NCI-H1436 (cell line): Measurements from ENCODE around the gene GULP1.
"Not testable (repeated sequence)": the region's sequence is repeated elsewhere in the genome, so short reads cannot be mapped to it uniquely, and the experiment has no call there.

ENCODE experiments used
- DNase-seq: peaks from one replicate; lab custom pipeline; 2025; lab: John Stamatoyannopoulos, UW

The GULP1 gene

DNA sequence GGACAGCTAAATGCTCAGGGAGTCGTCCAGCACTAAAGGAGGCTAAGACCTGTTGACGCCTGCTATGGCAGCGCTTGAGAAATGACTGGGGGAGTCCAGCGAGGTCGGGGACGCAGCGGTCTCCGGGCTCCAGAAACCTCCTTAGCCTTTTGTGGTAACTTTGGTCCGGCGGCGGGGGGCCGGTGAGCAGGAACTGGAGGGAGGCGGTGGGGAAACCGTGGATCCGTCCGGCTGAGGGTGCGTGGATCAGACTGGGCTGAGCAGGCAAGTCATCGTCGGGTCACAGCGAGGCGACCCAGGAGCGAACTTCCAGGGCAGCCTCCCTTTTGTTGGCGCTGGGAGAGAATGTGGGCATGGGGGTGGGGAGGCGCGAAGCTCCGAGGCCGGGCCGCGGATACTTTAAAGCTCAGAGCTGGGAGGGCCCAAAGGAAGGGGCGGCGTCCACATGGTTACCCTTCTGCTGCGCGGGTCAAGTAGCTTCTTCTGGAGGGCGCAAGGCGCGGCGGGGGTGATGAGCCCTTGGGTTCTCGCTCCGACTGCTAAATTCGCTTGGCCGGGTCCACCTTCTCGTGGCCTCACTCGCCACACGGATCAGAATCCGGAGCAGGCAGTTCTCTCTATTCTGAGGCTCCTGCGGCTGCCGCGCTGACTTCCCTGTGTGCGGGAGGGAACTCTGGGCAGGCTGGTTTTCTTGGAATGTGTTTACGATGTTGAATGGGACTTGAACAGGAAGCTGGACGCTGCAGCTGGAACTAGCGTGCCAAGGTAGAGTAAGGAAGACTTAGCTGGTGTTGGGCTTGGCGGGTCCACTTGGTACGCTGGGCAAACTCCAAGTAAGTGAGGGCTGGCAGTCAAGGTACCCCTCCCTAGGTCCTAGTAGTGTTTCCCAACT is 920 bp downstream of the GULP1 start:
- DNase-seq: no peak

DNA sequence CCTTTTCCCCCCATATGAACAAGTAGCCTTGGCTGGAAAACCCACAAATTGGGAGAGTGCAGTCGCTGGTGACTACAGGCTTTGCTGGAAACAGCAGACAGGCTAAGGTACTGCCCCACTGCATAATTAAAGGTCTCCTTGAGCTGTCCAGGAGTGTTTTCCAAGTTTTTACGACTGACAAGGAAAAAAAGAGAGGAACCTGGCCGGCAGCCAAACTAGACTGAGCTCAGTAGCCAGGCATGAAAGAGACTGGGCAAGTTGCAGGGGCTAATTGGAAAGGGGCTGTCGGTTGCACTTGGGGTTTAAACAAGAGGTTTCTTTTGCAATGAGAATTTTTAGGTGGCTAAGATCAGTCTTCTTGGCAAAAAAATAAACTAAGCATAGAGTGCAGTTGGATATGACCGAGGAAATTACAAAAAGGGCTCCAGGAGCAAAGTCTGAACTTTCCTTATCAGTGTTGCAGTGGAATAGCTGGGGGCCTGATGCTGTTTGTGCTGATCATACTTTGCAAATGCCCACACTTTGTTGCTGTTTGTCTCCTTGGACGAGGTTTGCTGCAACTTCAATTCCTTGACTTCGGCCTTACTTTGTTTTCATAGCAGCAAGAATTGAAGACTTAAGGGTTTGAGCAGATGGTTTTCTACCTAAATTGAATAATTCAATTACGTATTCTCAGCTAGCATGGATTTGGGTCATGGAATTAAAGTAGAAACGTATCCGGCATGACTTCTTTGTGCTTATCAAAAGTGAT is 2.1 kb downstream of the GULP1 start:
- no peak for DNase-seq

- no peak for DNase-seq
Observed at GRCh38 chr2:188294352-188294926, 2.8 kb downstream of the GULP1 start.

GRCh38 chr2:188295067-188295685 is 3.5 kb downstream of the GULP1 start:
- DNase-seq: no peak

DNA sequence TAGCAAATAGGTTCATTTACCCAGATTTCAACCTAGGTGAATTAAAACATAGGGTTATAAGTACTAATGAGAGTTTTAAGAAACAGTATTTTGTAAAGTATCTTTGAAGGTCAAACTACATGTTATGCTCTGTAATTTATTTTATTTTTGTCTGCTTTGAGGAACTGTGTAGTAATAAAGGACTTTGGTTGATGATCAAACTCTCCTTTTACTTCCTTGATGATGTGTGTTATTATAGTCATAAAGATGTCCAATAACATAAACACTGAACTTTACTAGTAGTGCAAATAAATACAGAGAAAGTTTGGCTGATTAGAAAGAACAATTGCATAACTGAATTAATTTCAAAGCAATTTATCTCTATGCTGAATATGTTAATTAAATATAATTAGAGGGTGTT is 6.3 kb downstream of the GULP1 start:
- DNase-seq: no peak

GRCh38 chr2:188298937-188299371 is 7.3 kb downstream of the GULP1 start:
- not testable (repeated sequence) for DNase-seq

DNA sequence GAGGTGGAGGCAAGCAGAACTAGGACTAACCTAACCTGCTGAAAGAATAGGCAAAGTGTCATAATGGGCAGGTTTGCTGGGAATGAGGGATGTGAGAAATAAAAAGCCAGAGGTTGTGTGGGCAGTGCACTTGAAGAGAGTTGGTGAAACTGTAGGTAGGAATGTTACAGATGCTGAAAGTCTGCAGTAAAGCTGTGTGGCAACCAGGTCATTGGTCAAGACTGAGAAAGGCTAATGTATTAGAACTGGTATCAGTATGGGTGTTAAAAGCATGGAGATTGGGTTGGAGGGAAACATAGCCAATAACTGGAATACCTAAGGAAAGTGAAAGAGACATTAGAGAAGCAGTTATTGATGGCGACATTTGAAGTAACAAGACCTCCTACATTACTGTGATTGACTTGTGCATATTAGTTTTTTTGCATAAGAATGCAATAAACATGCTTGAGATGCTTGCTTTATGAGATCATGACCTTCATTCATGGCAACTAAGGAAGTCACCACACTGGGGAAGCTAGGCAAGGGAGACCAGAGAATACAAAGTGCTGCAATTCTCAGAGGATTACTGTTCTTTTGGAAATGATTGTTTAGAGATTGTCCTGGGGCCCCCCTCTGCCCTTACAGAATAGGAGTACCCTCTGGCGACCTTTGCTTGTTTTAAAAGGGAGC is 11.8 kb downstream of the GULP1 start:
- DNase-seq: no peak

DNA sequence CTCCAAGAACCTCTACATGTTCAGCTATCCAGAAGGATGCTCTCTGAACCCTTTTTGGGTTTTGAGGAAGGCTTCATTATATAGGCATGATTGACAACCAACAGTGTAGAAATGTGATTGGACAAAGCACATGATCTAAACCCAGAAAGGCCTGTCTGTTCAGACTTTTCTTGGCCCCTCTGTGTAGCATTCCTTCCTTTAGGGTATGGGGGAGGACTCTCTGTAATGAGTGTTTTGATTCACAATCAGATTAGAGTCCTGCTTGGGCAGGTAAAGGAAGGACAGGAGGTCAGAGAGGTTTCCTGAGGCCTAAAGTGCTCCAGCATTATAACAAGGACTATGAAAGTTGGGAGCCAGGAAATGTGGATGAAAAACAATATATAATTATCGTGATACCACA is 13.6 kb downstream of the GULP1 start:
- DNase-seq: no peak

GRCh38 chr2:188306271-188306670 is 14.6 kb downstream of the GULP1 start:
- DNase-seq: no peak

GRCh38 chr2:188307850-188308283 is 16.2 kb downstream of the GULP1 start:
- DNase-seq: no peak

DNA sequence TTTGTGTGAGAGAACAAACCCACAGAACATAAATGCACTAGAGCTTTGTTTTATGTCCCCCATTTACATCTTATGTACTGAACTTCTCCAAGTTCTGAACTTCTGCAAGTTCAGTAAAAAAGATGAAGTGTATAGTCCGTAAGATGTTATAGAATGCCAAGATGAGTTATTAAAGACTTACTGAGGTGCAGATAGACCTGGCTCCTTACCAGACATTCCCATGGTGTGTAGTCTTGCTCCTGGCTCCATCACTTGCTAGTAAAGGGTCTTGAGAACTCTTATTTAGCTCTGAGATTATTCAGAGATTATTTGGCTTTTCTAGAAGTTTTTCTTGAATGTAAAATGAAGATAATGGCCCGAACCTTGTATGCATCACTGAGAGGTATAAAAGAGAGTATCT is 16.8 kb downstream of the GULP1 start:
- no peak for DNase-seq

DNA sequence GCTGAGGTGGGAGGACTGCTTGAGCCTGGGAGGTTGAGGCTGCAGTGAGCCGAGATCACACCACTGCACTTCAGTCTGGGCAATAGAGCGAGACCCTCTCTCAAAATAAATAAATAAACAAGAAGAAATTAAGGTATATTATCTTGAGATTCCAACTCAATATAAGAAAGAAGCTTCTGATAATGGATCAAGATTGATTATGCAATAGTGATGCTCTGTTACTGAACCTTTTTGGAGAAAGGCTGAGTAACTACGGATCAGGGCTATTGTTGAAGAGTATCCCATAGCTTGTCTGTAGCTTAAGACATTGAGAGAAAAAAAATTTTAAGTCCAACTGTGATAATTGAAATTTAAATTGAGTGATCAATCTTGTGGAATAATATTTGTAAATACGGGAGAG is 17.7 kb downstream of the GULP1 start:
- DNase-seq: no peak

DNA sequence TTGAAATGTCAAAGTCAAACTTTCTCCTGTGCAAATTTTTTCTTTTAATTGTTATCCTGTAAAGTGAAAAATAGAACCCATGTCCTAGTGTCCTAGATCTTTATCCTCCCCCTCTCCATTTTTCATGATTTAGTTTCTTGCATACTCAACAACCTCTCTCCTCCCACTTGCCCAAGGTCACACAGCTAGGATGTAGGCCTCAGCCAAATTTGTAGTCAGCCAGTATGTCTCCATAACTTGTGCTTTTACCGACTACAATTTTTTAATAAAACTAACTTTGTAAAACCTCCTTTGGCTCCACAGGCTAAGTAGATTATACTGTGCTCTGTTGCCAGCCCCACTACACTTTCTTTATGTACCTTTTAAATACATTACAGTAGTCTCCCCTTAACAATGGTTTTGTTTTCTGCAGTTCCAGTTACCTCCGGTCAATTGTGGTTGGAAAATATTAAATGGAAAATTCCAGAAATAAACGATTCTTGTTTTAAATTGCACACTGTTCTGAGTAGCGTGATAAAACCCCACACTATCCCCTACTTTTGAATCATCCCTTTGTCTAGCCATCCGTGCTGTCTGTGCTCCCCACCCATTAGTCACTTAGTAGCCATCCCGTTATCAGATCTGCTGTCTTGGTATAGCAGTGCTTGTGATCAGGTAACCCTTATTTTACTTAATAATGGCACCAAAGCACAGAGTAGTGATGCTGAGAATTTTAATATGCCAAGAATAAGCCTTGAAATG is 22.8 kb downstream of the GULP1 start:
- DNase-seq: no peak

DNA sequence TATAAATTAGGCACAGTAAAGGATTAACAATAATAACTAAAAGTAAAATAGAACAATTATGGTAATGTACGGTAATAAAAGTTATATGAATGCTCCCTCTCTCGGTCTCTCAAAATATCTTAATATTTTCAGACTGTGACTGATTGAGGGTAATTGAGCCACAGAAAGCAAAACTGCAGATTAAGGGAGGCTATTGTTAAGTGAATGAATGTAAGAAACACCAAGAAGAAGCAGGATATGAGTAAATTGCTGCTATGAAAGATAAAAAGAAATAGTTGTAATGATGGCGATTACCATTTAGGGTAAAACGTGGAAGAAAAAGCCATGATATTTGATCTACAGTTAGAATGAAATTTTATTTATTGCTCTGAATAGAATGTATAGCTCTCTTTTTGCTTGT is 24.1 kb downstream of the GULP1 start:
- DNase-seq: no peak

GRCh38 chr2:188316342-188316741 is 24.7 kb downstream of the GULP1 start:
- no peak for DNase-seq

DNA sequence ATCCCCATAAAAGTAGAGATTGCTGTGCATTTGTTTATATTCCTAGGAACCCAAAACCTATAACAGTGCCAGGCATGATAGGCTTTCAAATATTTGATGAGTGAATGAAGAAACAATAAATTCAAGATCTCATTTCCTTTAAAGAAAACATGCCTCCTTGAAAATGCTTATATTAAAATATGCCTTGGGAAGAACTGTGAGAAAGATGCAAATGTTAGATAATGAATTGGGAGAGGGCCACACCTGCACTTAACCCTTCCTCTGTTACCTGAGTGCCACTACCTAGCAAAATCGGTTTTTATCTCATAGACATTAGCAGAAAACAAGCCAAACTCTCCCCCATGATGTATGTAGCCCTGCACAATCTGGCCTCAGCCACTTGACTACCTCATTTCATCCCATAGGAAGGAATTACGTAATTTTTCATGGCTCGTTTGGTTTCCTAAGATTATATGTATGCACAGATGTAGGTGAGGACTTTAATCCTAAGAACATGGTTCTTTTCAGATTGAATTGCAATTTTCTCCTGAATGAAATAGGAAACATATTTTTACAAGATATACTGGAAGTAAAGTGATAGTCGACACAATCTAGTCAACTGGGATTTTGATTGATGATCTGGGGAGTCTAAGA is 25.2 kb downstream of the GULP1 start:
- DNase-seq: no peak

DNA sequence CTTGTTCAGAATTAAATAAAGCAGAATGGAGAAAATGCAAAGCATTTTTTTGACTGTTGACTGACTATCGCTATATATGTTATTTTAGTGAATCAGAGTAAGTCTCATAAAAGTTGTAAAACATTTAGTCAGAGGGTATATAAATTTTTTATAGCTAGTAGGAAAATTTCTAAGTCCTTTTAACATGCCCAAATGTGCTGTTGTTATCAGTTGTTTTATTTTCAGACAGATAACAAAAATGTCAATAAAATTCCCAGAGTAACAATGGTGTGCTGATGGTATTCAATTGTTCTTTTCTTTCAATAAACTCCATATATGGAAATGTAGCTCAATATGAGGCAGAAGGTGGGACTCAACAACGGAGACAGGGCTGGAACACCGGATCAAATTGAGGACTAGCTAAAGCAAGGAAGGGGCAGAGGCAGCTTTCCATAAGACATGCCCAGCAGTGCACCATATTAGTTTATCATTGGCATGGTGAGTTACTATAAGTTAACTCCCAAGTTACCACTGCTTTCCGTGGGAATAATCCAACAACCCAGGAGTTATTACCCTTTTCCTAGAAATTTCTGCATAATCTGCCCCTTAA is 26.6 kb downstream of the GULP1 start:
- no peak for DNase-seq

- DNase-seq: no peak
Observed at GRCh38 chr2:188319838-188320237, 28.2 kb downstream of the GULP1 start.

GRCh38 chr2:188320861-188321260 is 29.2 kb downstream of the GULP1 start:
- no peak for DNase-seq
